ENCODE data around the gene PABPC1L. TPM values are rescaled to one million over a fixed set of nuclear protein-coding genes. Genes with fewer than 3 reads are reported as not detected.

Gene PABPC1L
- total and polyA plus RNA-seq, 2 of the 13 experiments (the other 11 are each of a cell fraction or from before 2014, with no cell fraction given): 30.8 to 252 TPM

DNA sequence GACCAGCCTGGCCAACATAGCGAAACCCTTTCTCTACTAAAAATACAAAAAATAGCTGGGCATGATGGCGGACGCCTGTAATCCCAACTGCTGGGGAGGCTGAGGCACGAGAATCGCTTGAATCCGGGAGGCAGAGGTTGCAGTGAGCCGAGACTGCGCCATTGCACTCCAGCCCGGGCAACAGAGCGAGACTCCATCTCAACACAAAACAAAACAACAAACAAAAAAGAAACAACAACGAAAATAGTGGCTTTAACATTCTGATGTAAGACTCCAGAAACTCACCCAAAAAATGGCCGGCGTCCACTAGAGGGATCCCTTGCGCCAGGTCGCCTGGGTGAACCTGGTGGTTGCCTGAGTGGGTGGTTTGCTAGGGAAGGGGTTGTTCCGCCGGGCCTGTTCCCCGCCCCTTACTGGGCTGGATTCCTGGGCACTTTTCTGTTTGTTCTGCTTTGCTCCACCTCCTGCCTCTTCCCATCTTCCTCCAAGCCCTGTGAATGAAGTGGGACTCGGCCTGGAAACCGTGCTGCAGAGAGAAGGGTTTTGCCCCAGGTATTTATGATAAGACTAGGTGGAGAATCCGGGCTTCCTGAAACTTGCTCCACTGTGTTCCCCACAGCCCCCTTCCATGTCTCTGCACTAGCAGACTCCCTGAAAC, 1.5 kb downstream of the PABPC1L start (continued):
- TF ChIP-seq, protein P1, sequence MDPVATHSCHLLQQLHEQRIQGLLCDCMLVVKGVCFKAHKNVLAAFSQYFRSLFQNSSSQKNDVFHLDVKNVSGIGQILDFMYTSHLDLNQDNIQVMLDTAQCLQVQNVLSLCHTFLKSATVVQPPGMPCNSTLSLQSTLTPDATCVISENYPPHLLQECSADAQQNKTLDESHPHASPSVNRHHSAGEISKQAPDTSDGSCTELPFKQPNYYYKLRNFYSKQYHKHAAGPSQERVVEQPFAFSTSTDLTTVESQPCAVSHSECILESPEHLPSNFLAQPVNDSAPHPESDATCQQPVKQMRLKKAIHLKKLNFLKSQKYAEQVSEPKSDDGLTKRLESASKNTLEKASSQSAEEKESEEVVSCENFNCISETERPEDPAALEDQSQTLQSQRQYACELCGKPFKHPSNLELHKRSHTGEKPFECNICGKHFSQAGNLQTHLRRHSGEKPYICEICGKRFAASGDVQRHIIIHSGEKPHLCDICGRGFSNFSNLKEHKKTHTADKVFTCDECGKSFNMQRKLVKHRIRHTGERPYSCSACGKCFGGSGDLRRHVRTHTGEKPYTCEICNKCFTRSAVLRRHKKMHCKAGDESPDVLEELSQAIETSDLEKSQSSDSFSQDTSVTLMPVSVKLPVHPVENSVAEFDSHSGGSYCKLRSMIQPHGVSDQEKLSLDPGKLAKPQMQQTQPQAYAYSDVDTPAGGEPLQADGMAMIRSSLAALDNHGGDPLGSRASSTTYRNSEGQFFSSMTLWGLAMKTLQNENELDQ (CRISPR knock-in tag; IDR thresholded peaks at IDR 0.05; ENCODE audit: borderline replicate concordance): no peak
- TF ChIP-seq, protein P2, sequence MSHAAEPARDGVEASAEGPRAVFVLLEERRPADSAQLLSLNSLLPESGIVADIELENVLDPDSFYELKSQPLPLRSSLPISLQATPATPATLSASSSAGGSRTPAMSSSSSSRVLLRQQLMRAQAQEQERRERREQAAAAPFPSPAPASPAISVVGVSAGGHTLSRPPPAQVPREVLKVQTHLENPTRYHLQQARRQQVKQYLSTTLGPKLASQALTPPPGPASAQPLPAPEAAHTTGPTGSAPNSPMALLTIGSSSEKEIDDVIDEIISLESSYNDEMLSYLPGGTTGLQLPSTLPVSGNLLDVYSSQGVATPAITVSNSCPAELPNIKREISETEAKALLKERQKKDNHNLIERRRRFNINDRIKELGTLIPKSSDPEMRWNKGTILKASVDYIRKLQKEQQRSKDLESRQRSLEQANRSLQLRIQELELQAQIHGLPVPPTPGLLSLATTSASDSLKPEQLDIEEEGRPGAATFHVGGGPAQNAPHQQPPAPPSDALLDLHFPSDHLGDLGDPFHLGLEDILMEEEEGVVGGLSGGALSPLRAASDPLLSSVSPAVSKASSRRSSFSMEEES (CRISPR knock-in tag; IDR thresholded peaks at IDR 0.05): peak; percentile 81; the same call in 1 of the 2 replicates
- TF ChIP-seq SNRNP70 (IDR thresholded peaks at IDR 0.05; ENCODE audit: low read depth, low read length) (no peak), PHB2 (IDR thresholded peaks at IDR 0.05; ENCODE audit: partially characterized antibody) (no peak), NFYC (CRISPR knock-in tag; IDR thresholded peaks at IDR 0.05) (peak; percentile 41), GZF1 (CRISPR knock-in tag; IDR thresholded peaks at IDR 0.05) (no peak), ZNF496 (CRISPR knock-in tag; IDR thresholded peaks at IDR 0.05; ENCODE audit: insufficient replicate concordance) (no peak), THAP11 (CRISPR knock-in tag; IDR thresholded peaks at IDR 0.05) (peak; percentile 67), ZNF501 (CRISPR knock-in tag; IDR thresholded peaks at IDR 0.05) (peak; percentile 67; the same call in 1 of the 2 replicates), GTF2F1 (IDR thresholded peaks at IDR 0.05; ENCODE audit: low read length) (no peak), ZKSCAN1 (IDR thresholded peaks at IDR 0.05; ENCODE audit: low read length) (no peak), ZNF605 (CRISPR knock-in tag; IDR thresholded peaks at IDR 0.05) (no peak; the same call in 1 of the 2 replicates)
- TF ChIP-seq, protein P3, sequence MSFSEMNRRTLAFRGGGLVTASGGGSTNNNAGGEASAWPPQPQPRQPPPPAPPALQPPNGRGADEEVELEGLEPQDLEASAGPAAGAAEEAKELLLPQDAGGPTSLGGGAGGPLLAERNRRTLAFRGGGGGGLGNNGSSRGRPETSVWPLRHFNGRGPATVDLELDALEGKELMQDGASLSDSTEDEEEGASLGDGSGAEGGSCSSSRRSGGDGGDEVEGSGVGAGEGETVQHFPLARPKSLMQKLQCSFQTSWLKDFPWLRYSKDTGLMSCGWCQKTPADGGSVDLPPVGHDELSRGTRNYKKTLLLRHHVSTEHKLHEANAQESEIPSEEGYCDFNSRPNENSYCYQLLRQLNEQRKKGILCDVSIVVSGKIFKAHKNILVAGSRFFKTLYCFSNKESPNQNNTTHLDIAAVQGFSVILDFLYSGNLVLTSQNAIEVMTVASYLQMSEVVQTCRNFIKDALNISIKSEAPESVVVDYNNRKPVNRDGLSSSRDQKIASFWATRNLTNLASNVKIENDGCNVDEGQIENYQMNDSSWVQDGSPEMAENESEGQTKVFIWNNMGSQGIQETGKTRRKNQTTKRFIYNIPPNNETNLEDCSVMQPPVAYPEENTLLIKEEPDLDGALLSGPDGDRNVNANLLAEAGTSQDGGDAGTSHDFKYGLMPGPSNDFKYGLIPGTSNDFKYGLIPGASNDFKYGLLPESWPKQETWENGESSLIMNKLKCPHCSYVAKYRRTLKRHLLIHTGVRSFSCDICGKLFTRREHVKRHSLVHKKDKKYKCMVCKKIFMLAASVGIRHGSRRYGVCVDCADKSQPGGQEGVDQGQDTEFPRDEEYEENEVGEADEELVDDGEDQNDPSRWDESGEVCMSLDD (CRISPR knock-in tag; IDR thresholded peaks at IDR 0.05; ENCODE audit: borderline replicate concordance): no peak
- TF ChIP-seq, protein P4, sequence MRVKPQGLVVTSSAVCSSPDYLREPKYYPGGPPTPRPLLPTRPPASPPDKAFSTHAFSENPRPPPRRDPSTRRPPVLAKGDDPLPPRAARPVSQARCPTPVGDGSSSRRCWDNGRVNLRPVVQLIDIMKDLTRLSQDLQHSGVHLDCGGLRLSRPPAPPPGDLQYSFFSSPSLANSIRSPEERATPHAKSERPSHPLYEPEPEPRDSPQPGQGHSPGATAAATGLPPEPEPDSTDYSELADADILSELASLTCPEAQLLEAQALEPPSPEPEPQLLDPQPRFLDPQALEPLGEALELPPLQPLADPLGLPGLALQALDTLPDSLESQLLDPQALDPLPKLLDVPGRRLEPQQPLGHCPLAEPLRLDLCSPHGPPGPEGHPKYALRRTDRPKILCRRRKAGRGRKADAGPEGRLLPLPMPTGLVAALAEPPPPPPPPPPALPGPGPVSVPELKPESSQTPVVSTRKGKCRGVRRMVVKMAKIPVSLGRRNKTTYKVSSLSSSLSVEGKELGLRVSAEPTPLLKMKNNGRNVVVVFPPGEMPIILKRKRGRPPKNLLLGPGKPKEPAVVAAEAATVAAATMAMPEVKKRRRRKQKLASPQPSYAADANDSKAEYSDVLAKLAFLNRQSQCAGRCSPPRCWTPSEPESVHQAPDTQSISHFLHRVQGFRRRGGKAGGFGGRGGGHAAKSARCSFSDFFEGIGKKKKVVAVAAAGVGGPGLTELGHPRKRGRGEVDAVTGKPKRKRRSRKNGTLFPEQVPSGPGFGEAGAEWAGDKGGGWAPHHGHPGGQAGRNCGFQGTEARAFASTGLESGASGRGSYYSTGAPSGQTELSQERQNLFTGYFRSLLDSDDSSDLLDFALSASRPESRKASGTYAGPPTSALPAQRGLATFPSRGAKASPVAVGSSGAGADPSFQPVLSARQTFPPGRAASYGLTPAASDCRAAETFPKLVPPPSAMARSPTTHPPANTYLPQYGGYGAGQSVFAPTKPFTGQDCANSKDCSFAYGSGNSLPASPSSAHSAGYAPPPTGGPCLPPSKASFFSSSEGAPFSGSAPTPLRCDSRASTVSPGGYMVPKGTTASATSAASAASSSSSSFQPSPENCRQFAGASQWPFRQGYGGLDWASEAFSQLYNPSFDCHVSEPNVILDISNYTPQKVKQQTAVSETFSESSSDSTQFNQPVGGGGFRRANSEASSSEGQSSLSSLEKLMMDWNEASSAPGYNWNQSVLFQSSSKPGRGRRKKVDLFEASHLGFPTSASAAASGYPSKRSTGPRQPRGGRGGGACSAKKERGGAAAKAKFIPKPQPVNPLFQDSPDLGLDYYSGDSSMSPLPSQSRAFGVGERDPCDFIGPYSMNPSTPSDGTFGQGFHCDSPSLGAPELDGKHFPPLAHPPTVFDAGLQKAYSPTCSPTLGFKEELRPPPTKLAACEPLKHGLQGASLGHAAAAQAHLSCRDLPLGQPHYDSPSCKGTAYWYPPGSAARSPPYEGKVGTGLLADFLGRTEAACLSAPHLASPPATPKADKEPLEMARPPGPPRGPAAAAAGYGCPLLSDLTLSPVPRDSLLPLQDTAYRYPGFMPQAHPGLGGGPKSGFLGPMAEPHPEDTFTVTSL (CRISPR knock-in tag; IDR thresholded peaks at IDR 0.05; ENCODE audit: borderline replicate concordance): no peak; the same call in 1 of the 2 replicates
- TF ChIP-seq, protein P5, sequence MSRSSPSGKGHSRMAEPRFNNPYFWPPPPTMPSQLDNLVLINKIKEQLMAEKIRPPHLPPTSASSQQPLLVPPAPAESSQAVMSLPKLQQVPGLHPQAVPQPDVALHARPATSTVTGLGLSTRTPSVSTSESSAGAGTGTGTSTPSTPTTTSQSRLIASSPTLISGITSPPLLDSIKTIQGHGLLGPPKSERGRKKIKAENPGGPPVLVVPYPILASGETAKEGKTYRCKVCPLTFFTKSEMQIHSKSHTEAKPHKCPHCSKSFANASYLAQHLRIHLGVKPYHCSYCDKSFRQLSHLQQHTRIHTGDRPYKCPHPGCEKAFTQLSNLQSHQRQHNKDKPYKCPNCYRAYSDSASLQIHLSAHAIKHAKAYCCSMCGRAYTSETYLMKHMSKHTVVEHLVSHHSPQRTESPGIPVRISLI (CRISPR knock-in tag; IDR thresholded peaks at IDR 0.05; ENCODE audit: borderline replicate concordance): peak; percentile 53; the same call in 1 of the 2 replicates

All from HepG2 (cell line).